GM23248 (cell line): Measurements from ENCODE around the gene N4BP2. TPM values are rescaled to one million over a fixed set of nuclear protein-coding genes. Genes with fewer than 3 reads are reported as not detected.
"Not testable (repeated sequence)": the region's sequence is repeated elsewhere in the genome, so short reads cannot be mapped to it uniquely, and the experiment has no call there.

Source experiments
- DNase-seq: peaks from one replicate; pipeline ENCODE4 v3.0.0-alpha.2; 2015
- H2AFZ ChIP-seq: fragments of 200-600 bp; sonication (generic); 2 replicates; pipeline ENCODE4 v1.6.1; 2016; ENCODE audit warnings: antibody characterized with exemption
- H3F3A ChIP-seq: fragments of 200-600 bp; sonication (generic); 2 replicates; pipeline ENCODE4 v1.6.1; 2016; ENCODE audit warnings: mild to moderate bottlenecking, antibody characterized with exemption, mixed run types; ENCODE audit not compliant: insufficient read depth
- H3K27ac ChIP-seq: fragments of 200-600 bp; sonication (generic); 2 replicates; pipeline ENCODE4 v1.5.1; 2016; ENCODE audit warnings: mild to moderate bottlenecking
- H3K27me3 ChIP-seq: fragments of 200-600 bp; sonication (generic); replicated peaks from 2 replicates; pipeline ENCODE4 v1.6.1; 2016; ENCODE audit warnings: mild to moderate bottlenecking; ENCODE audit not compliant: insufficient read depth
- H3K36me3 ChIP-seq: fragments of 200-600 bp; sonication (generic); 2 replicates; pipeline ENCODE4 v1.6.1; 2016; ENCODE audit warnings: low read depth, mild to moderate bottlenecking
- H3K4me1 ChIP-seq: fragments of 200-600 bp; sonication (generic); 2 replicates; pipeline ENCODE4 v1.6.1; 2016; ENCODE audit warnings: mild to moderate bottlenecking; ENCODE audit not compliant: insufficient read depth
- H3K4me2 ChIP-seq: fragments of 200-600 bp; sonication (generic); one replicate; pipeline ENCODE4 v1.6.1; 2016; ENCODE audit warnings: mild to moderate bottlenecking; ENCODE audit not compliant: unreplicated experiment
- H3K4me3 ChIP-seq: fragments of 200-600 bp; sonication (generic); 2 replicates; pipeline ENCODE4 v1.5.1; 2016; ENCODE audit warnings: mild to moderate bottlenecking
- H3K79me2 ChIP-seq: fragments of 200-600 bp; sonication (generic); 2 replicates; pipeline ENCODE4 v1.6.1; 2016; ENCODE audit warnings: mild to moderate bottlenecking; ENCODE audit not compliant: insufficient read depth
- H3K9ac ChIP-seq: fragments of 200-600 bp; sonication (generic); 2 replicates; pipeline ENCODE4 v1.6.1; 2016; ENCODE audit warnings: mild to moderate bottlenecking
- H3K9me2 ChIP-seq: fragments of 200-600 bp; sonication (generic); 2 replicates; pipeline ENCODE4 v1.6.1; 2016; ENCODE audit warnings: mixed run types, mild to moderate bottlenecking, moderate library complexity; ENCODE audit not compliant: insufficient read depth
- H3K9me3 ChIP-seq: fragments of 200-600 bp; sonication (generic); one replicate; pipeline ENCODE4 v1.6.1; 2017; ENCODE audit warnings: low read depth
- H4K20me1 ChIP-seq: fragments of 200-600 bp; sonication (generic); 2 replicates; pipeline ENCODE4 v1.6.0; 2016; ENCODE audit not compliant: insufficient read depth
- EZH2 ChIP-seq: fragments of 200-600 bp; sonication (generic); IDR thresholded peaks from 2 replicates; pipeline ENCODE4 v1.6.1; 2018; ENCODE audit warnings: antibody characterized with exemption, mild to moderate bottlenecking; ENCODE audit not compliant: insufficient read depth, poor library complexity, severe bottlenecking
- EZH2phosphoT487 ChIP-seq: fragments of 200-600 bp; sonication (generic); IDR thresholded peaks from 2 replicates; pipeline ENCODE4 v1.6.1; 2018; ENCODE audit warnings: antibody characterized with exemption, moderate library complexity, mild to moderate bottlenecking, low read depth; ENCODE audit not compliant: insufficient read depth
- WGBS, 2 experiments: methylation state at CpG; one replicate each; pipeline ENCODE4 v1.1.6; 2015 to 2017; ENCODE audit warnings: low lambda C conversion rate in 2 of 2, low coverage in 1 of 2; ENCODE audit errors: missing lambda C conversion rate in 2 of 2; 5-methylcytosine and 5-hydroxymethylcytosine counted together
- in situ Hi-C: fragments of 300-500 bp; cut with MboI; formaldehyde crosslinking; loops from 2 replicates; pipeline ENCODE4 v1.15.0; 2020
- polyA plus RNA-seq: library from polyadenylated mRNA; unstranded; fragments of >200 nt; fragmentation: Nextera tagmentation; extraction: Ambion mirVana; gene quantifications from 2 replicates; pipeline ENCODE4 v1.2.1, GENCODE V29; 2016
- total RNA-seq: library from RNA; depleted of rRNA; stranded (reverse); fragments of >200 nt; shearing (Covaris generic); gene quantifications from 2 replicates; pipeline ENCODE4 v1.2.3, GENCODE V29; 2014

Gene N4BP2
- total and polyA plus RNA-seq, 2 experiments from 2014 or later, result 3.2 to 3.7 TPM

DNA sequence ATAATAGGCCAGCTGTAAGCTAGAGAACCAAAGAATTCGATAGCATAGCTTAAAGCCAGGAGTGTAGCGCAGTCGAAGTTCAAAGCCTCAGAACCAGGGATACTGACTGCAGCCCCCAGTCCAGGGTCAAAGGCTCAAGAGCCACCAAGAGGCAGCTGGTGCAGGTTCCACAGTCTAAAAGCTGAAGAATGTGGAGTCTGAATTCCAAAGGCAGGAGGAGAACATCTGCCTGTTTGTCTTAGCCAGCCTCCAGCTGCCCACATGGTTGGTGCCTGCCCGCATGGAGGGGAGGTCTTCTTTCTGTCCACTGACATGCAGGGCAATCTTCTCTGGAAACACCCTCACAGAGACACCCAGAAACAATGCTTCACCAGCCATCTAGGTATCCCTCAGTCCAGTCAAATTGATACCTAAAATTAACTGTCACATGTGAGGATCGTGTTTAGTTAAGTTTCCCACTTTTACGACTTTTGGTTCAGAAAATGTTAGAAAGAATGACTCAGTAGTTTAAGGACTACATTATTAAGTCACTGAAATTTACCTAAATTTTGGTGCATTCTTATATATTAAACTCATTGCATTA, 87.4 kb downstream of the N4BP2 start:
- Histone ChIP-seq H3K27ac (no peak overlapping the region), H3K4me2 (no peak overlapping the region), H2AFZ (no peak overlapping the region), H3K4me3 (no peak overlapping the region), H3K79me2 (no peaks in the 10 kb centered on the region), H3K27me3 (no peaks in the 10 kb centered on the region), H3F3A (no peaks in the 10 kb centered on the region), H3K36me3 (no peaks in the 10 kb centered on the region), H3K9me2 (no peaks in the 10 kb centered on the region), H4K20me1 (no peaks in the 10 kb centered on the region), H3K9ac (no peak overlapping the region), H3K4me1 (no peaks in the 10 kb centered on the region), H3K9me3 (no peaks in the 10 kb centered on the region)
- TF ChIP-seq EZH2 (no peak), EZH2phosphoT487 (no peak)
- no peak for DNase-seq
- 84 to 86% methylated on average over 6 of the region's 6 CpGs for WGBS, 2 experiments
- in situ Hi-C loops, result loop anchor here (10.0 kb wide), 1 partner anchor 171 kb away; no protein-coding TSS in a partner anchor

GRCh38 chr4:40144716-40145115, 88.1 kb downstream of the N4BP2 start:
- H3K4me3 ChIP-seq, result no peak overlapping the region
- WGBS, 2 experiments, result 66 to 71% methylated on average over 2 of the region's 2 CpGs
- H4K20me1 ChIP-seq, result no peaks in the 10 kb centered on the region
- TF ChIP-seq EZH2phosphoT487 (no peak), EZH2 (no peak)
- no peaks in the 10 kb centered on the region for H3K4me1 ChIP-seq
- H3K4me2 ChIP-seq, result no peak overlapping the region
- H3K9me3 ChIP-seq, result no peaks in the 10 kb centered on the region
- H3K9me2 ChIP-seq, result no peaks in the 10 kb centered on the region
- in situ Hi-C loops, result loop anchor here (10.0 kb wide), 1 partner anchor 170 kb away; no protein-coding TSS in a partner anchor
- H3K27ac ChIP-seq, result no peak overlapping the region
- H3K27me3 ChIP-seq, result no peaks in the 10 kb centered on the region
- H2AFZ ChIP-seq, result no peak overlapping the region
- no peak for DNase-seq
- H3K79me2 ChIP-seq, result no peaks in the 10 kb centered on the region
- no peaks in the 10 kb centered on the region for H3K36me3 ChIP-seq
- H3K9ac ChIP-seq, result no peak overlapping the region
- no peaks in the 10 kb centered on the region for H3F3A ChIP-seq

DNA sequence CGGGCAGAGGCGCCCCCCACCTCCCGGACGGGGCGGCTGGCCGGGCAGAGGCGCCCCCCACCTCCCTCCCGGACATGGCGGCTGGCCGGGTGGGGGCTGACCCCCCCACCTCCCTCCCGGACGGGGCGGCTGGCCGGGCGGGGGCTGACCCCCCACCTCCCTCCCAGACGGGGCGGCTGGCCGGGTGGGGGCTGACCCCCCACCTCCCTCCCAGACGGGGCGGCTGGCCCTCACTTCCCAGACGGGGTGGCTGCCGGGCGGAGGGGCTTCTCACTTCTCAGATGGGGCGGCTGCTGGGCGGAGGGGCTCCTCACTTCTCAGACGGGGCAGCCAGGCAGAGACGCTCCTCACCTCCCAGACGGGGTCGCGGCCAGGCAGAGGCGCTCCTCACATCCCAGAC, 90.8 kb downstream of the N4BP2 start:
- not testable (repeated sequence) for H3K4me3 ChIP-seq, H3K79me2 ChIP-seq, H3K27ac ChIP-seq, H3K9me3 ChIP-seq, H3K36me3 ChIP-seq, H2AFZ ChIP-seq, H3K4me2 ChIP-seq, H3K4me1 ChIP-seq, H3F3A ChIP-seq, DNase-seq, H3K9ac ChIP-seq, H3K9me2 ChIP-seq, H4K20me1 ChIP-seq, H3K27me3 ChIP-seq
- 94% methylated on average over 26 of the region's 31 CpGs; no CpG with 5 or more reads in 1 of the 2 experiments for WGBS, 2 experiments
- in situ Hi-C loops, result loop anchor here (10.0 kb wide), 1 partner anchor 167 kb away; no protein-coding TSS in a partner anchor

DNA sequence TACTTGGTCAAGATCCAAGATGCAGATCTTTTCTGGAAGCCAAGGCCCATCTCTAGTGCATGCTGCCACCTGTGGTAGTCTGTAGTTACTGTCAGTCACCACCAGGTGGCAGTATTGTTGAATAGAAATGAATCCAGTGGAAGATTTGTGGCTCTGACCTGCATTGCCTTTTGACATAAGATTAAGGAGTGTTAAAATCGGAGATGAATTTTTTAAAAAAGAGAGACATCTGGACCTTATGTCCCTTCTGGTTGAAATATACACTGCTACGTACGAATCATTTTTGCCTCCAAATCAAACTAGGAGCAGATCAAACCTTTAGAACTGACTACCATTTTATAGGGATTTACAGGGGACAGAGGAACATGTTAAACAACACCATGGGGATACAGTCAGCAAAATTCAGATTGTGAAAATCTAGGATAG, 93.3 kb downstream of the N4BP2 start:
- peak; percentile 70 for DNase-seq
- H3K36me3 ChIP-seq, result no peaks in the 10 kb centered on the region
- H3K9ac ChIP-seq, result no peak overlapping the region
- no peaks in the 10 kb centered on the region for H3K4me1 ChIP-seq
- no peak overlapping the region for H3K27ac ChIP-seq
- no peak overlapping the region for H3K4me3 ChIP-seq
- in situ Hi-C loops, result loop anchor here (10.0 to 25.0 kb wide), 2 partner anchors 165 to 562 kb away; no protein-coding TSS in a partner anchor
- 65 to 68% methylated on average over 3 of the region's 3 CpGs for WGBS, 2 experiments
- H3K27me3 ChIP-seq, result no peaks in the 10 kb centered on the region
- no peaks in the 10 kb centered on the region for H3F3A ChIP-seq
- no peaks in the 10 kb centered on the region for H3K9me3 ChIP-seq
- H4K20me1 ChIP-seq, result no peaks in the 10 kb centered on the region
- H3K79me2 ChIP-seq, result no peaks in the 10 kb centered on the region
- H2AFZ ChIP-seq, result no peak overlapping the region
- TF ChIP-seq EZH2phosphoT487, result no peak
- H3K4me2 ChIP-seq, result no peak overlapping the region
- no peaks in the 10 kb centered on the region for H3K9me2 ChIP-seq

DNA sequence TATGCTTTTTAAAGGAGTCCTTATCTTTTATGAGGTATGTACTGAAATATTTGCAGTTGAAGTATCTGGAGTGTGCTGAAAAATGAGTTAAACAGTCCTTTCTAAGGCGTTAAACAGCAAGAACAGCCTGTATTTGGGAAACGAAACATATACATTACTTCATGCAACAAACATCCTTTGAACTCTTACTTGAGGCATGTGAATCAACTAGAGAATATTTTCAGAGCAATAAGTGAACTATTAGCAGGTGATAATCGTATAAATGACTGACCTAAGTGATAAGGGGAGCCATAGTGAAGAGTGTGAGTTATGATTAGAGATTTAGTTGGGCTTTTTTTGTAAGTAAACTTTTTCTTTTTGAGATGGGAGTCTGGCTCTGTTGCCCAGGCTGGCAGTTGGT, 94.3 kb downstream of the N4BP2 start:
- H3K9me3 ChIP-seq, result no peaks in the 10 kb centered on the region
- DNase-seq, result no peak
- H3K9ac ChIP-seq, result no peak overlapping the region
- H2AFZ ChIP-seq, result no peak overlapping the region
- WGBS, 2 experiments, result 90 to 93% methylated on average over 3 of the region's 3 CpGs
- H3K4me2 ChIP-seq, result no peak overlapping the region
- no peaks in the 10 kb centered on the region for H3K79me2 ChIP-seq
- no peaks in the 10 kb centered on the region for H3F3A ChIP-seq
- no peaks in the 10 kb centered on the region for H3K36me3 ChIP-seq
- H3K27me3 ChIP-seq, result no peaks in the 10 kb centered on the region
- H3K27ac ChIP-seq, result no peak overlapping the region
- H3K4me1 ChIP-seq, result no peaks in the 10 kb centered on the region
- no peak overlapping the region for H3K4me3 ChIP-seq
- no peaks in the 10 kb centered on the region for H4K20me1 ChIP-seq
- no peak for TF ChIP-seq EZH2phosphoT487
- in situ Hi-C loops, result loop anchor here (25.0 kb wide), 1 partner anchor 561 kb away; no protein-coding TSS in a partner anchor
- no peaks in the 10 kb centered on the region for H3K9me2 ChIP-seq
